ENCODE data around the gene MBOAT1.

The MBOAT1 gene

DNA sequence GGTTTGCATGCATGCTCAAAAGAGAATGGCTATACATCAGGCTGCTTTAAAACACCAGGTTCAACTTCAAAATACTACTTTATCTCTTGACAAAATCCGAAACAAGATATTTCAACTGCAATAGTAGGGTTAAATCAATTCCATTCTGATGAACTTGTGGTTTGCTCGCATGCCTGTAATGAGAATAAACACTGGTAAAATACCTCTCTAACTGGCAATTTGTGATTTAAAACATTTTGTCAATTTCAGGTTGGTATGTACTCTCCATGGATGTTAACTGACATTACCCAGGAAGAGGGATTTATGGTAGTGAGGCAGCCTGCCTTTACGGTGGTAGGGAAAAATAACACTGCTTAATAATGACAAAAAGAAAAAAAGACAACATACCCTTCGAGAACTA is 74.4 kb downstream of the MBOAT1 start (continued):
- no peak for TF ChIP-seq HIC1 (tag by site-specific recombination; IDR thresholded peaks at IDR 0.05)
- no peak for TF ChIP-seq GLIS2 (tag by site-specific recombination; IDR thresholded peaks at IDR 0.05)

GRCh38 chr6:20137240-20137639 is 75.0 kb downstream of the MBOAT1 start:
- CTCF ChIA-PET, result interaction anchor here (0.8 to 3.4 kb wide), 2 partner anchors 10 kb away, joined by 3 to 30 read pairs; no protein-coding TSS in a partner anchor
- POLR2A ChIA-PET, result interaction anchor here (0.6 kb wide), 1 partner anchor 10 kb away, joined by 3 read pairs; no protein-coding TSS in a partner anchor
- no peak overlapping the region for H3K4me3 ChIP-seq (ENCODE audit: low read depth, low read length)
- no peaks in the 10 kb centered on the region for H3K36me3 ChIP-seq (ENCODE audit: control insufficient read depth in 2 of 2, insufficient read depth in 1 of 2, low read length in 2 of 2)
- H3K27ac ChIP-seq (ENCODE audit: extremely low read depth, low read depth, low read length), result no peak overlapping the region
- no peaks in the 10 kb centered on the region for H3K4me1 ChIP-seq (ENCODE audit: control insufficient read depth, insufficient read depth, low read length)
- TF ChIP-seq YY2 (tag by site-specific recombination; IDR thresholded peaks at IDR 0.05) (no peak), TCF7L2 (IDR thresholded peaks at IDR 0.05; ENCODE audit: borderline replicate concordance, low read depth, low read length) (no peak), ZNF426 (tag by site-specific recombination; IDR thresholded peaks at IDR 0.05) (no peak), HOXC10 (CRISPR knock-in tag; IDR thresholded peaks at IDR 0.05) (no peak), ZNF629 (tag by site-specific recombination; IDR thresholded peaks at IDR 0.05) (no peak), RBAK (tag by site-specific recombination; IDR thresholded peaks at IDR 0.05) (no peak), ZNF76 (tag by site-specific recombination; IDR thresholded peaks at IDR 0.05; ENCODE audit: borderline replicate concordance, low read depth) (no peak), ZFP37 (tag by site-specific recombination; IDR thresholded peaks at IDR 0.05) (no peak), ZBTB26 (tag by site-specific recombination; optimal IDR thresholded peaks at IDR 0.05) (no peak), ZNF558 (tag by site-specific recombination; IDR thresholded peaks at IDR 0.05) (no peak), BCL11B (tag by site-specific recombination; IDR thresholded peaks at IDR 0.05; ENCODE audit: low read depth) (no peak), ZNF692 (tag by site-specific recombination; IDR thresholded peaks at IDR 0.05) (no peak), ZNF660 (tag by site-specific recombination; IDR thresholded peaks at IDR 0.05) (no peak), ATF2 (tag by site-specific recombination; IDR thresholded peaks at IDR 0.05; ENCODE audit: low read depth) (no peak), GFI1B (tag by site-specific recombination; IDR thresholded peaks at IDR 0.05) (no peak), SALL2 (tag by site-specific recombination; IDR thresholded peaks at IDR 0.05; ENCODE audit: borderline replicate concordance) (no peak), ZBTB8A (tag by site-specific recombination; IDR thresholded peaks at IDR 0.05) (no peak), ZNF488 (tag by site-specific recombination; IDR thresholded peaks at IDR 0.05) (no peak), PRDM2 (tag by site-specific recombination; IDR thresholded peaks at IDR 0.05; ENCODE audit: borderline replicate concordance) (no peak)
- TF ChIP-seq, protein P1, sequence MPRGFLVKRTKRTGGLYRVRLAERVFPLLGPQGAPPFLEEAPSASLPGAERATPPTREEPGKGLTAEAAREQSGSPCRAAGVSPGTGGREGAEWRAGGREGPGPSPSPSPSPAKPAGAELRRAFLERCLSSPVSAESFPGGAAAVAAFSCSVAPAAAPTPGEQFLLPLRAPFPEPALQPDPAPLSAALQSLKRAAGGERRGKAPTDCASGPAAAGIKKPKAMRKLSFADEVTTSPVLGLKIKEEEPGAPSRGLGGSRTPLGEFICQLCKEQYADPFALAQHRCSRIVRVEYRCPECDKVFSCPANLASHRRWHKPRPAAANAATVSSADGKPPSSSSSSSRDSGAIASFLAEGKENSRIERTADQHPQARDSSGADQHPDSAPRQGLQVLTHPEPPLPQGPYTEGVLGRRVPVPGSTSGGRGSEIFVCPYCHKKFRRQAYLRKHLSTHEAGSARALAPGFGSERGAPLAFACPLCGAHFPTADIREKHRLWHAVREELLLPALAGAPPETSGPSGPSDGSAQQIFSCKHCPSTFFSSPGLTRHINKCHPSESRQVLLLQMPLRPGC (tag by site-specific recombination; IDR thresholded peaks at IDR 0.05), result no peak
- no peaks in the 10 kb centered on the region for H3K9me3 ChIP-seq (ENCODE audit: control insufficient read depth, insufficient read depth, low read depth, low read length)

Measured in HEK293 (cell line).